Transverse colon (tissue), 4 donors: ENCODE measurements around the gene THAP8. TPM values are rescaled to one million over a fixed set of nuclear protein-coding genes. Genes with fewer than 3 reads are reported as not detected.
"Not testable (repeated sequence)": the region's sequence is repeated elsewhere in the genome, so short reads cannot be mapped to it uniquely, and the experiment has no call there.

Experiments
- DNase-seq: peaks from one replicate; pipeline ENCODE4 v3.0.0-alpha.2; 2019
- H3K27ac ChIP-seq, 4 donors: fragments of 200-600 bp; sonication (generic); 2 replicates each; pipeline ENCODE4 v1.5.1; 2016 to 2018; ENCODE audit warnings: inconsistent platforms in 4 of 4
- H3K27me3 ChIP-seq: fragments of 200-600 bp; sonication (generic); 2 replicates; pipeline ENCODE4 v1.5.1; 2017; ENCODE audit warnings: inconsistent platforms
- H3K36me3 ChIP-seq, 4 donors: fragments of 200-600 bp; sonication (generic); 2 replicates each; pipeline ENCODE4 v1.5.1; 2017 to 2019; ENCODE audit warnings: inconsistent platforms in 4 of 4
- H3K4me1 ChIP-seq, 4 donors: fragments of 200-600 bp; sonication (generic); 2 replicates each; pipeline ENCODE4 v1.5.1; 2017 to 2020; ENCODE audit warnings: inconsistent platforms in 4 of 4
- H3K4me3 ChIP-seq, 4 donors: fragments of 200-600 bp; sonication (generic); 1 replicate in 1 of 4; 2 replicates in 3 of 4; pipeline versions ENCODE4 v1.5.1 to v1.6.1; 2017 to 2019; ENCODE audit warnings: inconsistent platforms in 4 of 4
- H3K9me3 ChIP-seq, 2 donors: fragments of 200-600 bp; sonication (generic); 2 replicates each; pipeline ENCODE4 v1.5.1; 2017 to 2019; ENCODE audit warnings: inconsistent platforms in 2 of 2
- CTCF ChIP-seq, 5 experiments: fragments of 200-600 bp in 3 of 5; fragments of 450-650 bp in 2 of 5; sonication (generic) in 3 of 5; IDR thresholded peaks; 1 replicate in 2 of 5; 2 replicates in 3 of 5; pipeline ENCODE4 v1.5.1; 2016 to 2017; ENCODE audit warnings: antibody characterized with exemption in 5 of 5, inconsistent platforms in 3 of 5, mild to moderate bottlenecking in 2 of 5, moderate library complexity in 1 of 5
- EP300 ChIP-seq: sonication (generic); formaldehyde crosslinking; IDR thresholded peaks from one replicate; pipeline ENCODE4 v1.6.1; 2017; ENCODE audit warnings: antibody characterized with exemption, low read depth
- POLR2A ChIP-seq: fragments of 450-650 bp; IDR thresholded peaks from one replicate; pipeline ENCODE4 v1.6.1; 2016; ENCODE audit warnings: antibody characterized with exemption, mild to moderate bottlenecking, moderate library complexity
- POLR2AphosphoS5 ChIP-seq, 3 donors: sonication (generic); formaldehyde crosslinking; IDR thresholded peaks; one replicate each; pipeline ENCODE4 v1.6.1; 2016; ENCODE audit warnings: antibody characterized with exemption in 3 of 3
- WGBS, 2 donors: methylation state at CpG; one replicate each; pipeline ENCODE4 v1.1.5; 2018; ENCODE audit warnings: low coverage in 1 of 2; 5-methylcytosine and 5-hydroxymethylcytosine counted together
- in situ Hi-C, 4 donors: fragments of 200-750 bp; cut with MboI; loops; one replicate each; pipeline versions ENCODE4 v1.15.0 to v1.15.1; 2017; ENCODE audit warnings: low sequenced_read_pairs in 3 of 4, low pct_ligation_motif_present in 1 of 4, low pct_unique_long_range_greater_than_20kb in 1 of 4
- intact Hi-C: fragments of 100-400 bp; cut with DNase I; formaldehyde crosslinking; loops from one replicate; pipeline ENCODE4 v1.15.1; 2023; ENCODE audit warnings: low total_unique reads
- total RNA-seq, 4 donors: library from RNA; depleted of rRNA; stranded (reverse); fragments of >200 nt; gene quantifications; one replicate each; pipeline ENCODE4 v1.1.0, GENCODE V29; 2016

THAP8 gene
- total RNA-seq, 4 donors from 2014 or later = 9.5 to 64.1 (median 11.2) TPM; not detected in 1

GRCh38 chr19:36043952-36044351, 10.1 kb downstream of the THAP8 start:
- Histone ChIP-seq H3K27ac (peak overlapping the region; percentile 25 to 73 (median 61)), H3K9me3 (no peaks in the 10 kb centered on the region), H3K4me1 (peaks cover 0 to 26% (median 6%) of the 10 kb centered on the region in 4 donors), H3K4me3 (no peak overlapping the region), H3K27me3 (no peaks in the 10 kb centered on the region), H3K36me3 (no peaks in the 10 kb centered on the region)
- in situ Hi-C loops (no loop called here), intact Hi-C loops (no loop called here)
- 86% methylated on average over 2 of the region's 2 CpGs; no CpG with 5 or more reads in 1 of the 2 donors for WGBS, 2 donors
- DNase-seq = no peak
- no peak for TF ChIP-seq EP300
- no peak for TF ChIP-seq POLR2A
- no peak for TF ChIP-seq CTCF (IDR thresholded peaks at IDR 0.05)
- TF ChIP-seq POLR2AphosphoS5 (IDR thresholded peaks at IDR 0.05) = no peak

GRCh38 chr19:36041831-36042230, 12.3 kb downstream of the THAP8 start:
- Histone ChIP-seq H3K36me3 (peaks cover 0 to 6% (median 0%) of the 10 kb centered on the region in 4 donors), H3K27ac (peak overlapping the region; percentile 39 to 73 (median 61)), H3K4me3 (no peak overlapping the region), H3K4me1 (peaks cover 0 to 22% (median 6%) of the 10 kb centered on the region in 4 donors), H3K27me3 (no peaks in the 10 kb centered on the region), H3K9me3 (no peaks in the 10 kb centered on the region)
- 38 to 42% methylated on average over 3 of the region's 3 CpGs for WGBS, 2 donors
- DNase-seq = no peak
- intact Hi-C loops = no loop called here
- in situ Hi-C loops = no loop called here
- TF ChIP-seq POLR2AphosphoS5 (IDR thresholded peaks at IDR 0.05) (no peak), CTCF (IDR thresholded peaks at IDR 0.05) (no peak), POLR2A (no peak), EP300 (no peak)

- in situ Hi-C loops, H3K27me3 ChIP-seq, H3K4me3 ChIP-seq, intact Hi-C loops, H3K9me3 ChIP-seq, H3K36me3 ChIP-seq, DNase-seq: not testable (repeated sequence)
- Histone ChIP-seq H3K27ac (peak overlapping the region; percentile 39 to 73 (median 52)), H3K4me1 (peaks cover 0 to 20% (median 6%) of the 10 kb centered on the region in 4 donors)
- WGBS, 2 donors = 87 to 93% methylated on average over 5 to 6 of the region's 6 CpGs
Measured at GRCh38 chr19:36041092-36041491, 13.0 kb downstream of the THAP8 start.

- no peak for DNase-seq
- H3K4me3 ChIP-seq = no peak overlapping the region
- in situ Hi-C loops (no loop called here), intact Hi-C loops (no loop called here)
- H3K27ac ChIP-seq = peak overlapping the region in 2 of 4 donors; percentile 39 to 48
- H3K36me3 ChIP-seq = peaks cover 0 to 6% (median 0%) of the 10 kb centered on the region in 4 donors
- no peaks in the 10 kb centered on the region for H3K27me3 ChIP-seq
- H3K4me1 ChIP-seq = peaks cover 0 to 20% (median 6%) of the 10 kb centered on the region in 4 donors
- TF ChIP-seq POLR2AphosphoS5 (IDR thresholded peaks at IDR 0.05) = no peak
- WGBS, 2 donors = 73 to 83% methylated on average over 5 to 6 of the region's 6 CpGs
- H3K9me3 ChIP-seq = no peaks in the 10 kb centered on the region
Measured at GRCh38 chr19:36040495-36040894, 13.6 kb downstream of the THAP8 start.

- H3K27me3 ChIP-seq = no peaks in the 10 kb centered on the region
- in situ Hi-C loops (no loop called here), intact Hi-C loops (no loop called here)
- peak within 1 kb of the TSS; percentile 36 to 65 (median 40) for H3K4me3 ChIP-seq
- H3K36me3 ChIP-seq = no peaks in the 10 kb centered on the region
- TF ChIP-seq POLR2AphosphoS5 (IDR thresholded peaks at IDR 0.05) = peak in 1 of 3 donors; percentile 20
- peak in 1 of 5 experiments; percentile 24 for TF ChIP-seq CTCF (IDR thresholded peaks at IDR 0.05)
- no peak for TF ChIP-seq POLR2A
- WGBS, 2 donors = 20 to 55% methylated on average over 1 to 41 of the region's 51 CpGs
- H3K9me3 ChIP-seq = no peaks in the 10 kb centered on the region
- peaks cover 0 to 12% (median 3%) of the 10 kb centered on the region in 4 donors for H3K4me1 ChIP-seq
- peak within 1 kb of the TSS; percentile 37 to 81 (median 65) for H3K27ac ChIP-seq
- DNase-seq = peak; percentile 45
Measured at GRCh38 chr19:36032251-36033104, 21.6 kb downstream of the THAP8 start, which contains the start of gene CLIP3. TSS of gene CLIP3 (minus strand) at chr19:36032873. CDS start at chr19:36032357, 516 bp downstream.
